Nucleus accumbens (tissue), 56 donors: ENCODE measurements around the gene FUT4.

Source experiments
- DNase-seq, 56 donors: peaks; one replicate each; lab custom pipeline; 2025; lab: John Stamatoyannopoulos, UW

The FUT4 gene

DNA sequence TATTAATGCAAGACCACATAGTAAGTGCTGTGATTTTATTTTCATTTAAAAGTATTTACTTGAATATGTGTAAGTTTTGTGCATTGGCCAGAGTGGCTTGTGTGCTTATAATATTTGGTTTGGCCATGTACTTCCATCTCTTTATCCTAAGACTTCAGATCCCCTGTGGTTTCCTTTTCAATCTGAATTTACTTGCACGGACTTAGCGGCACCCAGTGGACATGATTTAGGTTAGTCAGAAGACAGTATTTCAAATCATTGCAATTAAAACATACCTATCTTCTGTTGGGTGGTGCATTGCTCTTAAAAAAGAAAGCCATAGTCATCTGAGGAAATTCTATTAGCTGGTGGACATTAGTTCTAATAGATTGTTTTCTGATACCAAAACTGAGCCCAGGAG lies 54.2 kb downstream of the FUT4 start:
- no peak for DNase-seq
